GM23338 (cell line): ENCODE results near the gene STAU1. TPM values are rescaled to one million over a fixed set of nuclear protein-coding genes. Genes with fewer than 3 reads are reported as not detected.

Experiments used
- CREB1 ChIP-seq: fragments of 250-450 bp; sonication (Bioruptor Pico); IDR thresholded peaks from 2 replicates; pipeline ENCODE4 v1.5.0; 2020; ENCODE audit warnings: low read depth, mild to moderate bottlenecking, moderate library complexity
- EZH2 ChIP-seq: fragments of 200-600 bp; sonication (generic); IDR thresholded peaks from one replicate; pipeline ENCODE4 v1.8.0; 2017; ENCODE audit warnings: antibody characterized with exemption, mild to moderate bottlenecking, low read depth; ENCODE audit not compliant: unreplicated experiment
- EZH2phosphoT487 ChIP-seq: fragments of 200-600 bp; sonication (generic); IDR thresholded peaks from one replicate; pipeline ENCODE4 v1.8.1; 2018; ENCODE audit warnings: antibody characterized with exemption; ENCODE audit not compliant: unreplicated experiment
- JUNB ChIP-seq: IDR thresholded peaks from one replicate; pipeline ENCODE4 v1.6.1; 2016; ENCODE audit warnings: antibody characterized with exemption; ENCODE audit not compliant: unreplicated experiment
- POLR2AphosphoS5 ChIP-seq: IDR thresholded peaks from 2 replicates; pipeline ENCODE4 v1.6.1; 2016; ENCODE audit warnings: antibody characterized with exemption, low read depth
- REST ChIP-seq: IDR thresholded peaks from one replicate; pipeline ENCODE4 v1.6.1; 2018; ENCODE audit warnings: antibody characterized with exemption; ENCODE audit not compliant: unreplicated experiment
- ZNF114 ChIP-seq: fragments of 250-450 bp; sonication (Bioruptor Pico); IDR thresholded peaks from 2 replicates; pipeline ENCODE4 v1.5.0; 2020; ENCODE audit warnings: mild to moderate bottlenecking, moderate library complexity
- ZNF331 ChIP-seq: fragments of 250-450 bp; sonication (Bioruptor Pico); IDR thresholded peaks from 2 replicates; pipeline ENCODE4 v1.5.0; 2020; ENCODE audit warnings: low read depth, mild to moderate bottlenecking, moderate library complexity
- polyA plus RNA-seq: library from polyadenylated mRNA; unstranded; fragments of >200 nt; fragmentation: Nextera tagmentation; extraction: Ambion mirVana; gene quantifications from 2 replicates; pipeline ENCODE4 v1.2.1, GENCODE V29; 2016
- total RNA-seq: library from RNA; depleted of rRNA; stranded (reverse); fragments of >200 nt; shearing (Covaris generic); gene quantifications from 2 replicates; pipeline ENCODE4 v1.2.3, GENCODE V29; 2014
- TF ChIP-seq, protein P1 (sequence below): fragments of 250-450 bp; sonication (Bioruptor Pico); IDR thresholded peaks from 2 replicates; pipeline ENCODE4 v1.5.0; 2020; ENCODE audit warnings: mild to moderate bottlenecking, moderate library complexity
- TF ChIP-seq, protein P2 (sequence below), 2 experiments: fragments of 200-600 bp in 1 of 2; sonication (generic) in 1 of 2; conservative IDR thresholded peaks; 2 replicates each; pipeline versions ENCODE4 v1.5.1 to v1.6.1; 2016 to 2017; ENCODE audit warnings: antibody characterized with exemption in 2 of 2, low read depth in 2 of 2, mild to moderate bottlenecking in 2 of 2, moderate library complexity in 1 of 2
- TF ChIP-seq, protein P3 (sequence below): IDR thresholded peaks from 2 replicates; pipeline ENCODE4 v1.6.1; 2016; ENCODE audit warnings: antibody characterized with exemption

Gene STAU1
- total and polyA plus RNA-seq, 2 experiments from 2014 or later, result 102 TPM

- TF ChIP-seq, protein P1, sequence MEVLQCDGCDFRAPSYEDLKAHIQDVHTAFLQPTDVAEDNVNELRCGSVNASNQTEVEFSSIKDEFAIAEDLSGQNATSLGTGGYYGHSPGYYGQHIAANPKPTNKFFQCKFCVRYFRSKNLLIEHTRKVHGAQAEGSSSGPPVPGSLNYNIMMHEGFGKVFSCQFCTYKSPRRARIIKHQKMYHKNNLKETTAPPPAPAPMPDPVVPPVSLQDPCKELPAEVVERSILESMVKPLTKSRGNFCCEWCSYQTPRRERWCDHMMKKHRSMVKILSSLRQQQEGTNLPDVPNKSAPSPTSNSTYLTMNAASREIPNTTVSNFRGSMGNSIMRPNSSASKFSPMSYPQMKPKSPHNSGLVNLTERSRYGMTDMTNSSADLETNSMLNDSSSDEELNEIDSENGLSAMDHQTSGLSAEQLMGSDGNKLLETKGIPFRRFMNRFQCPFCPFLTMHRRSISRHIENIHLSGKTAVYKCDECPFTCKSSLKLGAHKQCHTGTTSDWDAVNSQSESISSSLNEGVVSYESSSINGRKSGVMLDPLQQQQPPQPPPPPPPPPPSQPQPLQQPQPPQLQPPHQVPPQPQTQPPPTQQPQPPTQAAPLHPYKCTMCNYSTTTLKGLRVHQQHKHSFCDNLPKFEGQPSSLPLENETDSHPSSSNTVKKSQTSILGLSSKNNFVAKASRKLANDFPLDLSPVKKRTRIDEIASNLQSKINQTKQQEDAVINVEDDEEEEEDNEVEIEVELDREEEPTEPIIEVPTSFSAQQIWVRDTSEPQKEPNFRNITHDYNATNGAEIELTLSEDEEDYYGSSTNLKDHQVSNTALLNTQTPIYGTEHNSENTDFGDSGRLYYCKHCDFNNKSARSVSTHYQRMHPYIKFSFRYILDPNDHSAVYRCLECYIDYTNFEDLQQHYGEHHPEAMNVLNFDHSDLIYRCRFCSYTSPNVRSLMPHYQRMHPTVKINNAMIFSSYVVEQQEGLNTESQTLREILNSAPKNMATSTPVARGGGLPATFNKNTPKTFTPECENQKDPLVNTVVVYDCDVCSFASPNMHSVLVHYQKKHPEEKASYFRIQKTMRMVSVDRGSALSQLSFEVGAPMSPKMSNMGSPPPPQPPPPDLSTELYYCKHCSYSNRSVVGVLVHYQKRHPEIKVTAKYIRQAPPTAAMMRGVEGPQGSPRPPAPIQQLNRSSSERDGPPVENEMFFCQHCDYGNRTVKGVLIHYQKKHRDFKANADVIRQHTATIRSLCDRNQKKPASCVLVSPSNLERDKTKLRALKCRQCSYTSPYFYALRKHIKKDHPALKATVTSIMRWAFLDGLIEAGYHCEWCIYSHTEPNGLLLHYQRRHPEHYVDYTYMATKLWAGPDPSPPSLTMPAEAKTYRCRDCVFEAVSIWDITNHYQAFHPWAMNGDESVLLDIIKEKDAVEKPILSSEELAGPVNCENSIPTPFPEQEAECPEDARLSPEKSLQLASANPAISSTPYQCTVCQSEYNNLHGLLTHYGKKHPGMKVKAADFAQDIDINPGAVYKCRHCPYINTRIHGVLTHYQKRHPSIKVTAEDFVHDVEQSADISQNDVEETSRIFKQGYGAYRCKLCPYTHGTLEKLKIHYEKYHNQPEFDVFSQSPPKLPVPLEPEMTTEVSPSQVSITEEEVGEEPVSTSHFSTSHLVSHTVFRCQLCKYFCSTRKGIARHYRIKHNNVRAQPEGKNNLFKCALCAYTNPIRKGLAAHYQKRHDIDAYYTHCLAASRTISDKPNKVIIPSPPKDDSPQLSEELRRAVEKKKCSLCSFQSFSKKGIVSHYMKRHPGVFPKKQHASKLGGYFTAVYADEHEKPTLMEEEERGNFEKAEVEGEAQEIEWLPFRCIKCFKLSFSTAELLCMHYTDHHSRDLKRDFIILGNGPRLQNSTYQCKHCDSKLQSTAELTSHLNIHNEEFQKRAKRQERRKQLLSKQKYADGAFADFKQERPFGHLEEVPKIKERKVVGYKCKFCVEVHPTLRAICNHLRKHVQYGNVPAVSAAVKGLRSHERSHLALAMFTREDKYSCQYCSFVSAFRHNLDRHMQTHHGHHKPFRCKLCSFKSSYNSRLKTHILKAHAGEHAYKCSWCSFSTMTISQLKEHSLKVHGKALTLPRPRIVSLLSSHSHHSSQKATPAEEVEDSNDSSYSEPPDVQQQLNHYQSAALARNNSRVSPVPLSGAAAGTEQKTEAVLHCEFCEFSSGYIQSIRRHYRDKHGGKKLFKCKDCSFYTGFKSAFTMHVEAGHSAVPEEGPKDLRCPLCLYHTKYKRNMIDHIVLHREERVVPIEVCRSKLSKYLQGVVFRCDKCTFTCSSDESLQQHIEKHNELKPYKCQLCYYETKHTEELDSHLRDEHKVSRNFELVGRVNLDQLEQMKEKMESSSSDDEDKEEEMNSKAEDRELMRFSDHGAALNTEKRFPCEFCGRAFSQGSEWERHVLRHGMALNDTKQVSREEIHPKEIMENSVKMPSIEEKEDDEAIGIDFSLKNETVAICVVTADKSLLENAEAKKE (CRISPR knock-in tag), result no peak
- TF ChIP-seq, protein P2, sequence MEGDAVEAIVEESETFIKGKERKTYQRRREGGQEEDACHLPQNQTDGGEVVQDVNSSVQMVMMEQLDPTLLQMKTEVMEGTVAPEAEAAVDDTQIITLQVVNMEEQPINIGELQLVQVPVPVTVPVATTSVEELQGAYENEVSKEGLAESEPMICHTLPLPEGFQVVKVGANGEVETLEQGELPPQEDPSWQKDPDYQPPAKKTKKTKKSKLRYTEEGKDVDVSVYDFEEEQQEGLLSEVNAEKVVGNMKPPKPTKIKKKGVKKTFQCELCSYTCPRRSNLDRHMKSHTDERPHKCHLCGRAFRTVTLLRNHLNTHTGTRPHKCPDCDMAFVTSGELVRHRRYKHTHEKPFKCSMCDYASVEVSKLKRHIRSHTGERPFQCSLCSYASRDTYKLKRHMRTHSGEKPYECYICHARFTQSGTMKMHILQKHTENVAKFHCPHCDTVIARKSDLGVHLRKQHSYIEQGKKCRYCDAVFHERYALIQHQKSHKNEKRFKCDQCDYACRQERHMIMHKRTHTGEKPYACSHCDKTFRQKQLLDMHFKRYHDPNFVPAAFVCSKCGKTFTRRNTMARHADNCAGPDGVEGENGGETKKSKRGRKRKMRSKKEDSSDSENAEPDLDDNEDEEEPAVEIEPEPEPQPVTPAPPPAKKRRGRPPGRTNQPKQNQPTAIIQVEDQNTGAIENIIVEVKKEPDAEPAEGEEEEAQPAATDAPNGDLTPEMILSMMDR (conservative IDR thresholded peaks at IDR 0.05; ENCODE audit: low read depth in 2 of 2), result no peak
- TF ChIP-seq, protein P3, sequence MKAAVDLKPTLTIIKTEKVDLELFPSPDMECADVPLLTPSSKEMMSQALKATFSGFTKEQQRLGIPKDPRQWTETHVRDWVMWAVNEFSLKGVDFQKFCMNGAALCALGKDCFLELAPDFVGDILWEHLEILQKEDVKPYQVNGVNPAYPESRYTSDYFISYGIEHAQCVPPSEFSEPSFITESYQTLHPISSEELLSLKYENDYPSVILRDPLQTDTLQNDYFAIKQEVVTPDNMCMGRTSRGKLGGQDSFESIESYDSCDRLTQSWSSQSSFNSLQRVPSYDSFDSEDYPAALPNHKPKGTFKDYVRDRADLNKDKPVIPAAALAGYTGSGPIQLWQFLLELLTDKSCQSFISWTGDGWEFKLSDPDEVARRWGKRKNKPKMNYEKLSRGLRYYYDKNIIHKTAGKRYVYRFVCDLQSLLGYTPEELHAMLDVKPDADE, result no peak
- TF ChIP-seq CREB1 (CRISPR knock-in tag), result no peak
- TF ChIP-seq ZNF331 (CRISPR knock-in tag), result no peak
- TF ChIP-seq EZH2, result no peak
- no peak for TF ChIP-seq ZNF114 (CRISPR knock-in tag)
- TF ChIP-seq REST, result no peak
- no peak for TF ChIP-seq EZH2phosphoT487
- no peak for TF ChIP-seq JUNB
- no peak for TF ChIP-seq POLR2AphosphoS5
Observed at GRCh38 chr20:49230021-49230420, 41.9 kb upstream of the STAU1 start (continued).
